Type B pancreatic cell (in vitro differentiated cells): ENCODE measurements around the gene FTCD. TPM values are rescaled to one million over a fixed set of nuclear protein-coding genes. Genes with fewer than 3 reads are reported as not detected.

ENCODE experiments used
- DNase-seq: peaks from one replicate; pipeline ENCODE4 v3.0.0; 2021; ENCODE audit warnings: mixed read lengths; ENCODE audit not compliant: unreplicated experiment; ENCODE audit errors: extremely low spot score
- H3K27ac Mint-ChIP-seq: 2 replicates; pipeline ENCODE4 v1.8.0; 2021; ENCODE audit warnings: mild to moderate bottlenecking, mixed read lengths
- H3K27me3 Mint-ChIP-seq: 2 replicates; pipeline ENCODE4 v1.8.0; 2021; ENCODE audit warnings: mixed read lengths
- H3K36me3 Mint-ChIP-seq: 2 replicates; pipeline ENCODE4 v1.8.0; 2021; ENCODE audit warnings: mixed read lengths
- H3K4me1 Mint-ChIP-seq: one replicate; pipeline ENCODE4 v1.8.0; 2021; ENCODE audit warnings: mixed read lengths; ENCODE audit not compliant: unreplicated experiment
- H3K4me3 Mint-ChIP-seq: 2 replicates; pipeline ENCODE4 v1.8.0; 2021; ENCODE audit warnings: mild to moderate bottlenecking, mixed read lengths
- H3K9me3 Mint-ChIP-seq: 2 replicates; pipeline ENCODE4 v1.8.0; 2021; ENCODE audit warnings: mixed read lengths
- total RNA-seq: library from RNA; stranded (reverse); gene quantifications from 2 replicates; pipeline ENCODE4 v1.2.1, GENCODE V29; 2021; ENCODE audit warnings: low replicate concordance
- TF ChIP-seq, protein P1 (sequence below): fragments of 200-600 bp; sonication (generic); conservative IDR thresholded peaks from 2 replicates; pipeline ENCODE4 v1.5.0; 2021; ENCODE audit warnings: antibody characterized with exemption, mild to moderate bottlenecking

Gene FTCD
- total RNA-seq, 1 donor from 2014 or later = 26.9 TPM

DNA sequence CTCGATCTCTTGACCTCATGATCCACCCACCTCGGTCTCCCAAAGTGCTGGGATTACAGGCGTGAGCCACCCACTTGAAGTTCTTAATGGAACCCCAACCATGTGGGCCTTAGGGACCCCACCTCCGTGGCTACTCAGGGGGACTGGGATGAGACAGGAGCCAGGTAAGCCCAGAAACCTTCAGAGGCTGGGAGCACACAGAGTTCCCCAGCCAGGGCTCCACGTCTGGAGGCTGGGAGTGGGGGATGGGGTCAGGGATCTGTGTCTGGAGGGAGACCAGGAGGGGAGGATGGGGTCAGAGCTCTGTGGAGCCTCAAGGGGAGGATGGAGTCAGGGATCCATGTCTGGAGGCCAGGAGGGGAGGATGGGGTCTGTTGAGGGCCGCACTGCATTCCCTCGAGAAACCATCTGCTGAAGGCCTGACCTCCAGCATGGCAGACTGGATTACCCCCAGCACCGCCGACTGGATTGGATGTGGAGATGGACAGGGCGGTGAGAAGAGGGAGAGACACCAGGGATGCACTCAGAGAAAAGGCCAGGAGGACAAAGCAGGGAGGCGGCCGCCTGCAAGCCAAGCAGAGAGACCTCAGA is 2.1 kb upstream of the FTCD start:
- Mint-ChIP-seq H3K4me1 (no peaks in the 10 kb centered on the region), H3K9me3 (no peaks in the 10 kb centered on the region), H3K27ac (no peak overlapping the region), H3K27me3 (no peaks in the 10 kb centered on the region), H3K4me3 (no peak overlapping the region), H3K36me3 (no peaks in the 10 kb centered on the region)
- DNase-seq = no peak
- TF ChIP-seq, protein P1, sequence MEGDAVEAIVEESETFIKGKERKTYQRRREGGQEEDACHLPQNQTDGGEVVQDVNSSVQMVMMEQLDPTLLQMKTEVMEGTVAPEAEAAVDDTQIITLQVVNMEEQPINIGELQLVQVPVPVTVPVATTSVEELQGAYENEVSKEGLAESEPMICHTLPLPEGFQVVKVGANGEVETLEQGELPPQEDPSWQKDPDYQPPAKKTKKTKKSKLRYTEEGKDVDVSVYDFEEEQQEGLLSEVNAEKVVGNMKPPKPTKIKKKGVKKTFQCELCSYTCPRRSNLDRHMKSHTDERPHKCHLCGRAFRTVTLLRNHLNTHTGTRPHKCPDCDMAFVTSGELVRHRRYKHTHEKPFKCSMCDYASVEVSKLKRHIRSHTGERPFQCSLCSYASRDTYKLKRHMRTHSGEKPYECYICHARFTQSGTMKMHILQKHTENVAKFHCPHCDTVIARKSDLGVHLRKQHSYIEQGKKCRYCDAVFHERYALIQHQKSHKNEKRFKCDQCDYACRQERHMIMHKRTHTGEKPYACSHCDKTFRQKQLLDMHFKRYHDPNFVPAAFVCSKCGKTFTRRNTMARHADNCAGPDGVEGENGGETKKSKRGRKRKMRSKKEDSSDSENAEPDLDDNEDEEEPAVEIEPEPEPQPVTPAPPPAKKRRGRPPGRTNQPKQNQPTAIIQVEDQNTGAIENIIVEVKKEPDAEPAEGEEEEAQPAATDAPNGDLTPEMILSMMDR = no peak

DNA sequence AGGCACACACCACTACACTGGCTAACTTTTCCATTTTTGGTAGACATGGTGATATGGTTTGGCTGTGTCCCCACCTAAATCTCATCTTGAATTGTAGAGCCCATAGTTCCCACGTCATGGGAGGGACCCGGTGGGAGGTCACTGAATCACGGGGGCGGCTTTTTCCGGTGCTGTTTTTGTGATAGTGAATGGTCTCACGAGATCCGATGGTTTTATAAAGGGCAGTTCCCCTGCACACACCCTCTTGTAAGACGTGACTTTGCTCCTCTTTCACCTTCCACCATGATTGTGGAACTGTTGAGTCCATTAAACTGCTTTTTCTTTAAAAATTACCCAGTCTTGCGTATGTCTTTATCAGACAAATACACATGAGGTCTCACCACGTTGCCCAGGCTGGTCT is 1.3 kb upstream of the FTCD start:
- no peak for DNase-seq
- TF ChIP-seq, protein P1 = no peak
- no peaks in the 10 kb centered on the region for H3K9me3 Mint-ChIP-seq
- H3K27me3 Mint-ChIP-seq = no peaks in the 10 kb centered on the region
- no peak overlapping the region for H3K4me3 Mint-ChIP-seq
- H3K4me1 Mint-ChIP-seq = no peaks in the 10 kb centered on the region
- no peaks in the 10 kb centered on the region for H3K36me3 Mint-ChIP-seq
- no peak overlapping the region for H3K27ac Mint-ChIP-seq

DNA sequence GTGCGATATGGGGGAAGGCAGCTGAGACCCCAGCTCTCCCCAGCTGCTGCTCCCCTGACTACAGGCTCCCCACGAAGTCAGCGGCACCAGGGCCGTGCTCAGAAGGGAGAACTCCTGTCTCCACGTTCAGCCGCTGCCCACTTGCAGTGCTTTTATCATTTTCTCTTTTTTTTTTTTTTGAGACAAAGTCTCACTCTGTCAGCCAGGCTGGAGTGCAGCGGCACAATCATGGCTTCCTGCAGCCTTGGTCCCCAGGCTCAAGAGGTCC is 933 bp upstream of the FTCD start:
- no peak overlapping the region for H3K4me3 Mint-ChIP-seq
- no peak for DNase-seq
- no peaks in the 10 kb centered on the region for H3K27me3 Mint-ChIP-seq
- H3K9me3 Mint-ChIP-seq = no peaks in the 10 kb centered on the region
- TF ChIP-seq, protein P1 = no peak
- H3K36me3 Mint-ChIP-seq = no peaks in the 10 kb centered on the region
- H3K4me1 Mint-ChIP-seq = no peaks in the 10 kb centered on the region
- no peak overlapping the region for H3K27ac Mint-ChIP-seq

- DNase-seq = no peak
- Mint-ChIP-seq H3K9me3 (no peaks in the 10 kb centered on the region), H3K27me3 (no peaks in the 10 kb centered on the region), H3K4me1 (no peaks in the 10 kb centered on the region), H3K27ac (no peak overlapping the region), H3K36me3 (no peaks in the 10 kb centered on the region), H3K4me3 (peak overlapping the region; percentile 61)
- TF ChIP-seq, protein P1 = no peak
These were observed 345 bp downstream of the FTCD start for GRCh38 chr21:46154955-46155513.

DNA sequence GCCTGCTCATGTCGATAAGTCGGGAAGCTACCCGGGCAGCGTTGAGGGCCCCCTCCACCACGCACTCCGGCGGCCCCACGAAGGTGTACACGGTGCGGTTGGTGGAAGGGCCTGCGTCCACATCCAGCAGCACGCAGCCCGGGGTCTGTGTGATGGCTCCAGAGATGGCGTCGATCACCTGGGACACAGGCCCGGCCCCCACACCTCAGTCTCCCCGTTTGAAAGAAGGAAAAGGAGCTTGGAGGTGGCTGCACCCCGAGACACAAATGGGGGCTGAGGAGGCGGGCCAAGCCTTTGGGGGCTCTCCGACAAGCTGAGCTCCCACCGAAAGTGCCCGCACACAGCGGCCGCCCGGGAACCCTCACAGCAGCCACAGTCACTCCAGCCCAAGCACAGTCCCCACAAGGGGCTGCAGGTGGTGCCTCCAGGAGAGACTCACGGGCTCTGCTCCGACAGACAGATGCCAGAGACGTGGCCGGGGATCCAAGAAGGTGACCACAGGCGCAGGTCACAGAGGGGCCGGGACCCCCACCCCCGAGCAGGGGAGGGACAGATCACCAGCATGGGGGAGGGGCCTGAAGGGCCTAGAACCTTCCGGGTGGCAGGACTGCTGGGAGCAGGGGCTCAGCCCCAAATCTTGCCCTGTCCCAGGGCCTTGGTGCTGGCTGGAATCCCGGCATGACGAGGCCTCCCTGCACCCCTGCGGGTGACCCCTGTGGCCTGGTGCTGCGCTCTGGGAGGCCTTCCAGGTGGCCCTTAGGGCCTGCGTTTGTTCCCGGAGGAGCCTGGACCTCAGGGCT is 1.0 kb downstream of the FTCD start:
- TF ChIP-seq, protein P1 = no peak
- Mint-ChIP-seq H3K27me3 (no peaks in the 10 kb centered on the region), H3K4me1 (peaks cover under 1% of the 10 kb centered on the region), H3K36me3 (no peaks in the 10 kb centered on the region), H3K4me3 (no peak overlapping the region), H3K9me3 (no peaks in the 10 kb centered on the region), H3K27ac (no peak overlapping the region)
- peak; percentile 66 for DNase-seq
